CD4-positive, alpha-beta T cell (primary cell): Measurements from ENCODE around the gene TTC28. TPM values are rescaled to one million over a fixed set of nuclear protein-coding genes. Genes with fewer than 3 reads are reported as not detected.

Experiments used
- ATAC-seq: fragments of 200-7000 bp; cut with Tn5 transposase; one replicate; pipeline ENCODE4 v1.10.0; 2022; ENCODE audit warnings: mild to moderate bottlenecking; ENCODE audit not compliant: poor library complexity
- CTCF ChIA-PET: fragments of 350-600 bp; sonication (Branson Sonifier 250); formaldehyde crosslinking; loops from one replicate; lab custom pipeline; 2021; ENCODE audit warnings: antibody characterized with exemption, inconsistent platforms; lab: Charles Lee
- POLR2A ChIA-PET: fragments of 350-600 bp; sonication (Branson Sonifier 250); formaldehyde crosslinking; loops from one replicate; lab custom pipeline; 2021; ENCODE audit warnings: antibody characterized with exemption, inconsistent platforms; lab: Charles Lee
- DNase-seq, 14 experiments: peaks; one replicate each; pipeline ENCODE4 v3.0.0-alpha.2; 2013 to 2020; ENCODE audit warnings: mixed read lengths in 2 of 14
- H3K27ac ChIP-seq, 2 donors: one replicate each; pipeline versions ENCODE4 v1.5.1 to v1.7.0; 2013; ENCODE audit warnings: low read length in 2 of 2, low read depth in 1 of 2, mild to moderate bottlenecking in 1 of 2
- H3K27me3 ChIP-seq, 2 experiments: 1 replicate in 1 of 2; 2 replicates in 1 of 2; pipeline versions ENCODE4 v1.6.1 to v1.7.0; 2013; ENCODE audit warnings: low read length in 2 of 2, control low read depth in 1 of 2, mild to moderate bottlenecking in 1 of 2, moderate library complexity in 1 of 2; ENCODE audit not compliant: insufficient read depth in 2 of 2, control insufficient read depth in 1 of 2
- H3K36me3 ChIP-seq: one replicate; pipeline ENCODE4 v1.6.1; 2013; ENCODE audit warnings: low read length, control low read depth; ENCODE audit not compliant: insufficient read depth
- H3K4me1 ChIP-seq: one replicate; pipeline ENCODE4 v1.6.1; 2013; ENCODE audit warnings: low read length, control low read depth; ENCODE audit not compliant: insufficient read depth
- H3K4me3 ChIP-seq: one replicate; pipeline ENCODE4 v1.5.1; 2013; ENCODE audit warnings: mild to moderate bottlenecking, low read length, moderate library complexity
- H3K9me3 ChIP-seq, 2 experiments: 1 replicate in 1 of 2; 2 replicates in 1 of 2; pipeline versions ENCODE4 v1.6.1 to v1.7.0; 2013; ENCODE audit warnings: low read length in 2 of 2, mild to moderate bottlenecking in 2 of 2, control low read depth in 1 of 2, moderate library complexity in 1 of 2; ENCODE audit not compliant: control insufficient read depth in 1 of 2, insufficient read depth in 1 of 2
- H3K27ac Mint-ChIP-seq: one replicate; pipeline ENCODE4 v1.8.0; 2020; ENCODE audit warnings: mixed read lengths
- H3K27me3 Mint-ChIP-seq: one replicate; pipeline ENCODE4 v1.8.0; 2021; ENCODE audit warnings: mixed read lengths
- H3K36me3 Mint-ChIP-seq: one replicate; pipeline ENCODE4 v1.8.0; 2021; ENCODE audit warnings: low read depth, mixed read lengths
- H3K4me1 Mint-ChIP-seq: one replicate; pipeline ENCODE4 v1.8.0; 2021; ENCODE audit warnings: low read depth, mixed read lengths
- H3K4me3 Mint-ChIP-seq: one replicate; pipeline ENCODE4 v1.8.0; 2020; ENCODE audit warnings: mild to moderate bottlenecking, mixed read lengths
- H3K9me3 Mint-ChIP-seq: one replicate; pipeline ENCODE4 v1.8.0; 2020; ENCODE audit warnings: mixed read lengths
- intact Hi-C, 2 experiments: fragments of 100-400 bp; cut with DNase I in 1 of 2; cut with micrococcal nuclease in 1 of 2; formaldehyde crosslinking; loops; one replicate each; pipeline versions ENCODE4 v1.15.1 to v1.9.0; 2023 to 2025; cut with DNase I, micrococcal nuclease
- total RNA-seq, 174 experiments: library from RNA in 2 of 174; stranded (reverse) in 2 of 174; gene quantifications; one replicate each; pipeline ENCODE4 v1.2.3 and lab custom pipeline; 2021 to 2026
- TF ChIP-seq, protein P1 (sequence below): fragments of 200-600 bp; IDR thresholded peaks from one replicate; pipeline ENCODE4 v1.8.0; 2022; ENCODE audit warnings: antibody characterized with exemption, mild to moderate bottlenecking

TTC28 gene
- total RNA-seq, 2 experiments from 2014 or later: 4.6 to 5.7 TPM

DNA sequence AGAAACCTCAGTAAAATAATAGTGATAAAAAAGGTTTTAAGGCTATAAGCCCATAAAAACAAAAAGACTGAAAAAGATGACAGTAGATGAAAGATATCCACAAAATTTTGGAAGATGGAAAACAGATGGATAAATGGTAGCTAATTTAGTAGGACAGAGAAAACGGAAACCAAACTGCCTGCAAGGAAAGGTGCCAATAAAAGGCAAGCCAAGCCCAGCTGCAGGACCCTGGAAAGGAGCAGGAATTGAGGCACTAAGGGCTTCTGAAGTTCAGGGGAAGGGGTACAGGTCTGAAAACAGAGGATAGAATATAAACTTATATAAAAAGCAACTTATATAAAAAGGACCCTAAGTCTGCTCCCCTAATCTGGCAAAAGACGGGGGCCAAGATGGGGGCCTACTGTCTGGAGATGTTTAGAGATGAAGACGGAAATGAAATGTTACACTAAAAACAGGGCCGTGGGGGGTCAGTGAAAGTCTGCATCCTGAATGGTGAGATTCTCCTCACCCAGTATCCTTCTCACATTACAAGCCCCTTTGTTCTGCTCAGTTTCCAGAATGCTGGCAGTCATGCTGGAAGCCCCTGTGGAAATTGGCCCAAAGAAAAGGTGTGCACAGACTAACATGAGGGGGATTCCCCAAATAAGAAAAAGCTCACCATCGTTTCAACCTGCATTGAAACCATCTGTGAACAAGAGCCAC is 491.3 kb downstream of the TTC28 start:
- no peak overlapping the region for H3K27ac Mint-ChIP-seq
- ChIA-PET POLR2A (no interaction called here), CTCF (no interaction called here)
- Histone ChIP-seq H3K27me3 (peaks cover 0 to 4% of the 10 kb centered on the region in 2 experiments), H3K4me1 (no peaks in the 10 kb centered on the region), H3K27ac (no peak overlapping the region), H3K4me3 (no peak overlapping the region), H3K9me3 (no peaks in the 10 kb centered on the region), H3K36me3 (no peaks in the 10 kb centered on the region)
- intact Hi-C loops: no loop called here
- peaks cover 8% of the 10 kb centered on the region for H3K27me3 Mint-ChIP-seq
- no peak for DNase-seq
- H3K9me3 Mint-ChIP-seq: no peaks in the 10 kb centered on the region
- no peaks in the 10 kb centered on the region for H3K36me3 Mint-ChIP-seq
- no peak overlapping the region for H3K4me3 Mint-ChIP-seq
- TF ChIP-seq, protein P1, sequence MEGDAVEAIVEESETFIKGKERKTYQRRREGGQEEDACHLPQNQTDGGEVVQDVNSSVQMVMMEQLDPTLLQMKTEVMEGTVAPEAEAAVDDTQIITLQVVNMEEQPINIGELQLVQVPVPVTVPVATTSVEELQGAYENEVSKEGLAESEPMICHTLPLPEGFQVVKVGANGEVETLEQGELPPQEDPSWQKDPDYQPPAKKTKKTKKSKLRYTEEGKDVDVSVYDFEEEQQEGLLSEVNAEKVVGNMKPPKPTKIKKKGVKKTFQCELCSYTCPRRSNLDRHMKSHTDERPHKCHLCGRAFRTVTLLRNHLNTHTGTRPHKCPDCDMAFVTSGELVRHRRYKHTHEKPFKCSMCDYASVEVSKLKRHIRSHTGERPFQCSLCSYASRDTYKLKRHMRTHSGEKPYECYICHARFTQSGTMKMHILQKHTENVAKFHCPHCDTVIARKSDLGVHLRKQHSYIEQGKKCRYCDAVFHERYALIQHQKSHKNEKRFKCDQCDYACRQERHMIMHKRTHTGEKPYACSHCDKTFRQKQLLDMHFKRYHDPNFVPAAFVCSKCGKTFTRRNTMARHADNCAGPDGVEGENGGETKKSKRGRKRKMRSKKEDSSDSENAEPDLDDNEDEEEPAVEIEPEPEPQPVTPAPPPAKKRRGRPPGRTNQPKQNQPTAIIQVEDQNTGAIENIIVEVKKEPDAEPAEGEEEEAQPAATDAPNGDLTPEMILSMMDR: no peak
- H3K4me1 Mint-ChIP-seq: no peaks in the 10 kb centered on the region
- ATAC-seq: no peak

DNA sequence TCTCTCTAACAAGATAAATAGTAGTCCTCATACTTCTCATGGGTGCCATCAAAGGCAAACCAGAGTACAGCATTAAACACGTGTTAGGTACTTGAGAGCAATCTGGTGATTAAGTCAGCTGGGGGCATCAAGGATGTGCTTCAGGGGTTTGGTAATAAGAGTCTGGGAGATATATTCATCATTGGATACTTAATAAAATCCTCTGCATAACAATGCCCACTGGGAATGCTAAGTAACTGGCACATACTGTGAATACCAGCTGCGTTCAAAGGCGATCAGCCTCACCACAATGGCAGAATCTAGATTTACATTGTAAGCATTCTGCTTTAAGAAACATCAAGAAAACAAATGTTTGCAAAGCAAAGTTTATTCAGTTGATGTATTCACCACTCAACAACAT is 492.0 kb downstream of the TTC28 start:
- Histone ChIP-seq H3K27me3 (peaks cover 0 to 4% of the 10 kb centered on the region in 2 experiments), H3K27ac (no peak overlapping the region), H3K36me3 (no peaks in the 10 kb centered on the region), H3K9me3 (no peaks in the 10 kb centered on the region), H3K4me1 (no peaks in the 10 kb centered on the region), H3K4me3 (no peak overlapping the region)
- CTCF ChIA-PET: no interaction called here
- no peaks in the 10 kb centered on the region for H3K36me3 Mint-ChIP-seq
- no peak for DNase-seq
- no peak for ATAC-seq
- H3K4me3 Mint-ChIP-seq: no peak overlapping the region
- H3K9me3 Mint-ChIP-seq: no peaks in the 10 kb centered on the region
- POLR2A ChIA-PET: no interaction called here
- no peak overlapping the region for H3K27ac Mint-ChIP-seq
- TF ChIP-seq, protein P1: no peak
- peaks cover 5% of the 10 kb centered on the region for H3K27me3 Mint-ChIP-seq
- no peaks in the 10 kb centered on the region for H3K4me1 Mint-ChIP-seq
- intact Hi-C loops: no loop called here

DNA sequence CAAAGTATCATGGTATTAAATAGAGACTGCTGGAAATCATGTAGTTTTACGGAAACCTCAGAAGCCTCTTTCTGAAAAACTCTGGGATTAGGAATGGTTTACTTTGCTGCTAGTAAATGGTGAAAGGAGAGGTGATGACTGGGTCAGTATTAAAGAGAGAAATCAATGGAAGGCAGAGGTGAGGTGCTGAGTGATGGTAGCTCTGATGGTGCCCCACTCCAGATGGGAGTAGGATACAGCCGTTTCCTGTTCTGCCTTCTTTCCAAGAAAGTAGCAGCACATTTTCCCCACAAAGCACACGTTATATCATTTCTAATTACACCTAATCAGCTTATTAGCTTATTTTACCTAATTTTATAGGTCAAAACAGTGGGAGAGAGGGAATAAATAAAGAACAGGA is 493.0 kb downstream of the TTC28 start:
- Mint-ChIP-seq H3K4me1 (no peaks in the 10 kb centered on the region), H3K36me3 (no peaks in the 10 kb centered on the region), H3K27me3 (peaks cover 5% of the 10 kb centered on the region), H3K27ac (no peak overlapping the region), H3K4me3 (no peak overlapping the region), H3K9me3 (no peaks in the 10 kb centered on the region)
- Histone ChIP-seq H3K27me3 (peaks cover 0 to 4% of the 10 kb centered on the region in 2 experiments), H3K27ac (no peak overlapping the region), H3K36me3 (no peaks in the 10 kb centered on the region), H3K4me3 (no peak overlapping the region), H3K9me3 (no peaks in the 10 kb centered on the region), H3K4me1 (no peaks in the 10 kb centered on the region)
- intact Hi-C loops: no loop called here
- ATAC-seq (no peak), DNase-seq (no peak)
- TF ChIP-seq, protein P1: no peak
- ChIA-PET CTCF (no interaction called here), POLR2A (no interaction called here)
